GM12873 (cell line): ENCODE results near the gene LAMA1.

Experiments used
- TF ChIP-seq, protein P1 (sequence below): IDR thresholded peaks from 2 replicates; pipeline ENCODE4 v1.5.1; 2012; ENCODE audit warnings: low read depth, mild to moderate bottlenecking, moderate library complexity, low read length, control low read depth; ENCODE audit not compliant: insufficient read depth; ENCODE audit errors: missing control alignments

Gene LAMA1

DNA sequence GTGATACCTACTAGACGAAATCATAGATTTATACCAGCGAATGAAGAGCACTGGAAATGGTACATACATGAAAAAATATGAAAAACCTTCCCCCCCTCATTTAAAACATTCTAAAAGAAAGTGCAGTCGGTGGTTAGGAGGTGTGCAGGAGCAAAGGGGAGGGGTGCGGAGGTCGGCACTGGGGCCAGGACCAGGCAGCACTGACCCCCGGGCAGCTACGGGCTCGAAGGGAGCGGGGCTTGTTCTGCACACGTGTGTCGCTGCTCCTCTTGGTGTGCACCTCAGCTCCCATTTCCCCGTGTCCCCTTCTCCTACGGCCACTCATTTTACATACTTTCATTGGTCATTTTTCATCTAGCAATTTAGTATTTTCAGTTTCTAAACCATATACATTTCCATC is 89.0 kb downstream of the LAMA1 start:
- TF ChIP-seq, protein P1, sequence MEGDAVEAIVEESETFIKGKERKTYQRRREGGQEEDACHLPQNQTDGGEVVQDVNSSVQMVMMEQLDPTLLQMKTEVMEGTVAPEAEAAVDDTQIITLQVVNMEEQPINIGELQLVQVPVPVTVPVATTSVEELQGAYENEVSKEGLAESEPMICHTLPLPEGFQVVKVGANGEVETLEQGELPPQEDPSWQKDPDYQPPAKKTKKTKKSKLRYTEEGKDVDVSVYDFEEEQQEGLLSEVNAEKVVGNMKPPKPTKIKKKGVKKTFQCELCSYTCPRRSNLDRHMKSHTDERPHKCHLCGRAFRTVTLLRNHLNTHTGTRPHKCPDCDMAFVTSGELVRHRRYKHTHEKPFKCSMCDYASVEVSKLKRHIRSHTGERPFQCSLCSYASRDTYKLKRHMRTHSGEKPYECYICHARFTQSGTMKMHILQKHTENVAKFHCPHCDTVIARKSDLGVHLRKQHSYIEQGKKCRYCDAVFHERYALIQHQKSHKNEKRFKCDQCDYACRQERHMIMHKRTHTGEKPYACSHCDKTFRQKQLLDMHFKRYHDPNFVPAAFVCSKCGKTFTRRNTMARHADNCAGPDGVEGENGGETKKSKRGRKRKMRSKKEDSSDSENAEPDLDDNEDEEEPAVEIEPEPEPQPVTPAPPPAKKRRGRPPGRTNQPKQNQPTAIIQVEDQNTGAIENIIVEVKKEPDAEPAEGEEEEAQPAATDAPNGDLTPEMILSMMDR = no peak

DNA sequence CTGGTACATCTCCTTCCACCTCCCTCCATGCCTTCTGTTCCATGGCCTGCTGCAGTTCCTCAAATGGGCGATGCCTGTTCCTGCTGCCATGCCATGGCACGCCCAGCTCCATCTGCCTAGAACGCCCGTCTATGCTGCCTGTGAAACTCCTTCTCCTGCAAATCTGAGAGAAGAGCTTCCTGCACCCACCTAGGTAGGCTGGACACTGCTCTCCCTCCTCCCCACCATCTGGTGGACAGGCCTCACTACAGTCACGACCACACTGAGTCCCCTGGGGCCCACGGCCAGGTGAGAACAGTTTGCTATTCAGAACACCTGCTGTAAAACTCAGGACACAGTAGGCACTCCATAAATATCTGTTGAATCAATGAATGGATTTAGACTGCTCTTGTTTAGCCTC is 92.4 kb downstream of the LAMA1 start:
- TF ChIP-seq, protein P1 = no peak

DNA sequence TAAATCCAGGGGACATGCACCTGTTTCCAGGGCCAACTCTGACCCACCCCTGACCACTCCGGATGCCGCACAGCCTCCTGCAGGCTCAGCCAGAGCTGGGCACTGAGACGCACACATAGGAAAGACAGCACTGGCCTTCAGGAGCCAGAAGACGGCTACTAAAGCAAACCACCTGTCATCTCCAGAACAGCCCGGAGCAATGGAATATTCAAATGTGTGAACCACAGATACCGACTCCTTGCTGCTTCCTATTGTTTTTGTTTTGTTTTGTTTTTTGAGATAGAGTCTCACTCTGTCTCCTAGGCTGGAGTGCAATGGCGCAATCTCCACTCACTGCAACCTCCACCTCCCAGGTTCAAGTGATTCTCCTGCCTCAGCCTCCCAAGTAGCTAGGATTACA is 94.0 kb downstream of the LAMA1 start:
- TF ChIP-seq, protein P1 = no peak

DNA sequence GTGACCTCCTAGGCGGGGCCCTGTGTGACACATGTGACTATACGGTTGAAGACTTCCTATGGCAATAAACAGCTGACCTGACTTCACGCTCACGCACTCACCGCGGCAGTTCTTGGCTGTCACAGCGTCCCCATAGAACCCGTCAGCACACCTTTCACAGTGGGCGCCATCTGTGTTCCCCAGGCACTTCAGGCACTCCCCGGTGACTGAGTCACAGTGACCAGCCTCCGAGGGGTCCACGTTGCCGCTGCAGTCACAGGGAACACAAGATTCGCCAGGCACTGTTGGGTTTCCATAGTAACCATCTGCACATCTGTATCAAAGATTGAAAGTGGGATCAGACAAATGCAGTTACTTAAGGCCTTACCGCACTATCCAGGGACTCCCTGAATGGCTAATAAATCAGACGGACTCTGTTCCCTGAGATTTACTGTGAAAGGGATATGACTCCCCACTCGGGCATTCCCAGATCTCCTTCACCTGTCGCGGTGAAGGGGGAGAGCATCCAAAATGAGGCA is 94.5 kb downstream of the LAMA1 start:
- TF ChIP-seq, protein P1 = no peak

DNA sequence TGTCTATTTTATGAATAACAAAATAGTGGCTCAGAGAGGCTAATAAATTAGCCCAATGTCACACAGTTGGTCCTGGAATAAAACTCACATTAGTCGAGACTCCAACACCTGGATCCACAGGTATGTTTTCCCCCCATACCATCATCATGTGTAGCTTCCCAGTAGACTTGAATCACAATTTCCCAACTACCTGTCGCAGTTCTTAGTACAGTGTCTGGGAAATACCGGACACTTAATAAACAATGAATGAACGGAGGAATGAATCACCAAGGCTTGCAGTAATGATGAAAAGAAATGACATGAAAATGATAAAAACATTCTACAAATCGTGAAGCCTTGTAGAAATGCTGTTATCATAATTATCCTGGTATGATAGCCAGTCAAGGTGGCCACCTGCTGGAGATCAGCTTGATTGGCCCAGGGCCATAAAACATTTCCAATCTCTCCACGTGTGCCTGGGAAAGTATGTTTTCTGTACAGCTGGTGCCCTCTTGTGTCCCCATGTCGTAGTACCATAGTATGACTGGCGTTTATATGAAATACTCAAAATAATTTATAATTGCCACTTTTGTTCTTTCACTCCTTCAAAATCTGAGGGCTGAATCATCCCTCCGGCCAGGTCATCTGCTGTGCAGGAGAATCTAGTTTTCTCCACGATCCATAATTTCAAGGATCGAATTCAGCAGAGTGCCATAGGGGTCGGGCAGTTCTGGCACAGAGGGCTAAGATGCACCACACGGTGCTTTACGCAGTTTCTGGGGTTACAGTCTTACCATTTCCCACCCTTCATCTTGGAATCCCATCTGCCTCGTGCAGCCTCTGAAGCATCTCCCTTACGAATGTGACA is 95.4 kb downstream of the LAMA1 start:
- TF ChIP-seq, protein P1 = peak; percentile 3

DNA sequence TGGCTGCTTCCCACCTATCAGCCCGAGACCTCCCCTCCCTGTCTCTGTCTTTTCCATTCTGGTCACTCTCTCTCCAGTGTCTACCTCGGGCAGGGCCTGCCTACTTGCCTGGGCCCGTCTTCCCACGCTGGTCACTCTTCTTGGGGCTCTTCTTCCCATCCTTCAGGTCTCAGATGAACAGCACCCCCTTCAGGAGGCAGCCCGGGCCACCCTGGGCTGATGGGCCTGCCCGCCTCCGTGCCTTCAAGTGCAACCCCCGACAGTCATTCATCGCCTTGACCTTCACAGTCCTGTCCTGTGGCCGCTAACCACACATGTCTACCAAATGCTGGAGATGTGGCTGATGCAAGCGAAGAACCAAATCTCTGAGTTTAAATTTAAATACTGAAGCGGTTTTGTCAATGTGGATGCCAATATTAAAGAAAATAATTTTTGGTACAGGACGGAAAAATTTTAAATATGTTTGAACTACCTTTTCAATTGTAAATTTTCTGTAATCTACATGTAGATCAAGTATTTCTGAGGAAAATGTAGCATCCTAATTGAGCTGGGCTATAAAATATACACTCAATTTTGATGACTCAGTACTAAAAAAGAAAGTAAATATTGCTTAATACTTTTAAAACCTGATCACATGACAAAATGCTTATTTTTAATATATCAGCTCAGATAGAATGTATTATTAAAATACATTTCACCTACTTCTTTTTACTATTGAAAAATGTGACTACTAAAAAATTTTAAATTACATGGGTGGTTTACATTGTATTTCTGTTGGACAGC is 96.4 kb downstream of the LAMA1 start:
- TF ChIP-seq, protein P1 = no peak

DNA sequence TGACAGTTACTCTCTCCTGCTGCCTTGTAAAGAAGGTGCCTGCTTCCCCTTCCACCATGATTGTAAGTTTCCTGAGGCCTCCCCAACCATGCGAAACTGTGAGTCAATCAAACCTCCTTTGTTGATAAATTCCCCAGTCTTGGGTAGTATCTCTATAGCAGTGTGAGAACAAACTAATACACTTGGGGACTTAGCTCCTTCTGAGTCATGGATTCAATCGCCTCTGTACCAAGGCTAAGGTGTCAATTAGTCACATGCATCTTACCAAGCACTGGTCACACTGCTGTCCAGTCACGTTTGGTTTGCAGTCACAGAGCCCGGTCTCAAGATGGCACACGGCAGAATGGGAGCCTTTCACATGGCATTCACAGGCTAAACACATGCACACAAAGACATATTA is 100.6 kb downstream of the LAMA1 start:
- TF ChIP-seq, protein P1 = no peak
